WTC11 (cell line): ENCODE results near the gene ZBTB24.

Source experiments
- NFYB ChIP-seq: sonication (generic); formaldehyde crosslinking; conservative IDR thresholded peaks from 2 replicates; pipeline ENCODE4 v1.8.0; 2022; ENCODE audit warnings: low read depth, missing genetic modification reagents
- TF ChIP-seq, protein P1 (sequence below): sonication (generic); formaldehyde crosslinking; IDR thresholded peaks from 2 replicates; pipeline ENCODE4 v1.8.0; 2022; ENCODE audit warnings: mild to moderate bottlenecking, missing genetic modification reagents
- TF ChIP-seq, protein P2 (sequence below): sonication (generic); formaldehyde crosslinking; IDR thresholded peaks from 2 replicates; pipeline ENCODE4 v1.8.1; 2022; ENCODE audit warnings: low read depth, missing genetic modification reagents, borderline replicate concordance
- TF ChIP-seq, protein P3 (sequence below): sonication (generic); formaldehyde crosslinking; IDR thresholded peaks from 2 replicates; pipeline ENCODE4 v1.8.0; 2022; ENCODE audit warnings: mild to moderate bottlenecking, missing genetic modification reagents
- TF ChIP-seq, protein P4 (sequence below): sonication (generic); formaldehyde crosslinking; IDR thresholded peaks from 2 replicates; pipeline ENCODE4 v1.8.1; 2022; ENCODE audit warnings: missing genetic modification reagents, borderline replicate concordance

DNA sequence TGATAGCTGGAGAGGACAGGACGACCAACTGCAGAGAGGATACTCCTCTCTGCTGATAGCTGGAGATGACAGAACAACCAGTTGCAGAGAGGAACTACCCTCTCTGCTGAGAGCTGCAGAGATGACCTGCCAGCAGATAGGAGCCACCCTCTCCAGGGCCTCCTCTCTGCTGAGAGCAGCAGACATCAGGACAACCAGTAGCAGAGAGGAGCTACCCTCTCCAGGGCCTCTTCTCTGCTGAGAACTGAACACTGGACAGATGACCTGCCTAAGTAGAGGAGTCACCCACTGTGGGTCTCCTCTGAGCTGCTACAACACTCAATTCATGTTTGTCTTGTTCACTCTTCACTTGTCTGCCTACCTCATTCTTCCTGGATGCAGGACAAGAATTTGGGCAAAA lies 27.3 kb upstream of the ZBTB24 start:
- TF ChIP-seq, protein P1, sequence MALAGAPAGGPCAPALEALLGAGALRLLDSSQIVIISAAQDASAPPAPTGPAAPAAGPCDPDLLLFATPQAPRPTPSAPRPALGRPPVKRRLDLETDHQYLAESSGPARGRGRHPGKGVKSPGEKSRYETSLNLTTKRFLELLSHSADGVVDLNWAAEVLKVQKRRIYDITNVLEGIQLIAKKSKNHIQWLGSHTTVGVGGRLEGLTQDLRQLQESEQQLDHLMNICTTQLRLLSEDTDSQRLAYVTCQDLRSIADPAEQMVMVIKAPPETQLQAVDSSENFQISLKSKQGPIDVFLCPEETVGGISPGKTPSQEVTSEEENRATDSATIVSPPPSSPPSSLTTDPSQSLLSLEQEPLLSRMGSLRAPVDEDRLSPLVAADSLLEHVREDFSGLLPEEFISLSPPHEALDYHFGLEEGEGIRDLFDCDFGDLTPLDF, result no peak
- TF ChIP-seq, protein P2, sequence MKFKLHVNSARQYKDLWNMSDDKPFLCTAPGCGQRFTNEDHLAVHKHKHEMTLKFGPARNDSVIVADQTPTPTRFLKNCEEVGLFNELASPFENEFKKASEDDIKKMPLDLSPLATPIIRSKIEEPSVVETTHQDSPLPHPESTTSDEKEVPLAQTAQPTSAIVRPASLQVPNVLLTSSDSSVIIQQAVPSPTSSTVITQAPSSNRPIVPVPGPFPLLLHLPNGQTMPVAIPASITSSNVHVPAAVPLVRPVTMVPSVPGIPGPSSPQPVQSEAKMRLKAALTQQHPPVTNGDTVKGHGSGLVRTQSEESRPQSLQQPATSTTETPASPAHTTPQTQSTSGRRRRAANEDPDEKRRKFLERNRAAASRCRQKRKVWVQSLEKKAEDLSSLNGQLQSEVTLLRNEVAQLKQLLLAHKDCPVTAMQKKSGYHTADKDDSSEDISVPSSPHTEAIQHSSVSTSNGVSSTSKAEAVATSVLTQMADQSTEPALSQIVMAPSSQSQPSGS (CRISPR knock-in tag), result no peak
- no peak for TF ChIP-seq NFYB
- TF ChIP-seq, protein P3, sequence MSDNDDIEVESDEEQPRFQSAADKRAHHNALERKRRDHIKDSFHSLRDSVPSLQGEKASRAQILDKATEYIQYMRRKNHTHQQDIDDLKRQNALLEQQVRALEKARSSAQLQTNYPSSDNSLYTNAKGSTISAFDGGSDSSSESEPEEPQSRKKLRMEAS (CRISPR knock-in tag), result no peak
- TF ChIP-seq, protein P4, sequence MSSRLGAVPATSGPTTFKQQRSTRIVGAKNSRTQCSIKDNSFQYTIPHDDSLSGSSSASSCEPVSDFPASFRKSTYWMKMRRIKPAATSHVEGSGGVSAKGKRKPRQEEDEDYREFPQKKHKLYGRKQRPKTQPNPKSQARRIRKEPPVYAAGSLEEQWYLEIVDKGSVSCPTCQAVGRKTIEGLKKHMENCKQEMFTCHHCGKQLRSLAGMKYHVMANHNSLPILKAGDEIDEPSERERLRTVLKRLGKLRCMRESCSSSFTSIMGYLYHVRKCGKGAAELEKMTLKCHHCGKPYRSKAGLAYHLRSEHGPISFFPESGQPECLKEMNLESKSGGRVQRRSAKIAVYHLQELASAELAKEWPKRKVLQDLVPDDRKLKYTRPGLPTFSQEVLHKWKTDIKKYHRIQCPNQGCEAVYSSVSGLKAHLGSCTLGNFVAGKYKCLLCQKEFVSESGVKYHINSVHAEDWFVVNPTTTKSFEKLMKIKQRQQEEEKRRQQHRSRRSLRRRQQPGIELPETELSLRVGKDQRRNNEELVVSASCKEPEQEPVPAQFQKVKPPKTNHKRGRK (CRISPR knock-in tag), result no peak
